ENCODE data around the gene CEP57.

DNA sequence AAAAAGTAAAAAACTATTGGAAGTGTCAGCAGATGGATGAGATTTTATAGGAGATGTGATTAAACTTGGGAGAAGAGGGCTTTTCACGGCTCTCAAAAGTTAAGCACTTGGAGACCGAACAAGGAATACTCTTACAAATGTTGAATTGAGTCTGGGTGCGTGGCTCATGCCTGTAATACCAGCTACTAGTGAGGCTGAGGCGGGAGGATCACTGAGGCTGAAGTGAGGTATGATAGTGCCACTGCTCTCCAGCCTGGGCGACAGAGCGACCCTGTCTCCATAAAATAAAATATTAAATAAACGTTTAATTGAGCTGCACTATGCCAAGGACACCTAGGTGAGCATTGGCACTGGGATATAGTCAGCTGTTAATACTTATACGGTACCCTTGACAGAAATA is 1.9 kb downstream of the CEP57 start:
- TF ChIP-seq, protein P1, sequence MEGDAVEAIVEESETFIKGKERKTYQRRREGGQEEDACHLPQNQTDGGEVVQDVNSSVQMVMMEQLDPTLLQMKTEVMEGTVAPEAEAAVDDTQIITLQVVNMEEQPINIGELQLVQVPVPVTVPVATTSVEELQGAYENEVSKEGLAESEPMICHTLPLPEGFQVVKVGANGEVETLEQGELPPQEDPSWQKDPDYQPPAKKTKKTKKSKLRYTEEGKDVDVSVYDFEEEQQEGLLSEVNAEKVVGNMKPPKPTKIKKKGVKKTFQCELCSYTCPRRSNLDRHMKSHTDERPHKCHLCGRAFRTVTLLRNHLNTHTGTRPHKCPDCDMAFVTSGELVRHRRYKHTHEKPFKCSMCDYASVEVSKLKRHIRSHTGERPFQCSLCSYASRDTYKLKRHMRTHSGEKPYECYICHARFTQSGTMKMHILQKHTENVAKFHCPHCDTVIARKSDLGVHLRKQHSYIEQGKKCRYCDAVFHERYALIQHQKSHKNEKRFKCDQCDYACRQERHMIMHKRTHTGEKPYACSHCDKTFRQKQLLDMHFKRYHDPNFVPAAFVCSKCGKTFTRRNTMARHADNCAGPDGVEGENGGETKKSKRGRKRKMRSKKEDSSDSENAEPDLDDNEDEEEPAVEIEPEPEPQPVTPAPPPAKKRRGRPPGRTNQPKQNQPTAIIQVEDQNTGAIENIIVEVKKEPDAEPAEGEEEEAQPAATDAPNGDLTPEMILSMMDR (optimal IDR thresholded peaks at IDR 0.05 in 1 of 3, IDR thresholded peaks at IDR 0.05 in 1 of 3, conservative IDR thresholded peaks at IDR 0.05 in 1 of 3; ENCODE audit: extremely low read depth in 1 of 3, insufficient read depth in 2 of 3, low read length in 3 of 3), result no peak
- TF ChIP-seq EZH2 (IDR thresholded peaks at IDR 0.05; ENCODE audit: low read length), result no peak
